Hepatocyte (in vitro differentiated cells): Measurements from ENCODE around the gene FFAR2.

ENCODE experiments used
- CTCF ChIP-seq: fragments of 200-600 bp; sonication (generic); IDR thresholded peaks from 2 replicates; pipeline ENCODE4 v1.5.1; 2016; ENCODE audit warnings: antibody characterized with exemption, mild to moderate bottlenecking; ENCODE audit not compliant: poor library complexity
- EZH2 ChIP-seq: fragments of 200-600 bp; sonication (generic); IDR thresholded peaks from 2 replicates; pipeline ENCODE4 v1.6.1; 2016; ENCODE audit warnings: antibody characterized with exemption, mild to moderate bottlenecking, borderline replicate concordance
- EZH2phosphoT487 ChIP-seq: fragments of 200-600 bp; sonication (generic); IDR thresholded peaks from one replicate; pipeline ENCODE4 v1.6.1; 2018; ENCODE audit warnings: antibody characterized with exemption, mild to moderate bottlenecking, low read depth, moderate library complexity; ENCODE audit not compliant: unreplicated experiment, severe bottlenecking

- TF ChIP-seq EZH2phosphoT487 (no peak), CTCF (no peak), EZH2 (no peak)
Observed at GRCh38 chr19:35408284-35409171, 39.5 kb upstream of the FFAR2 start.
